GM12891 (cell line): ENCODE measurements around the gene DEDD2.

Experiments used
- POLR2A ChIP-seq: IDR thresholded peaks from 2 replicates; pipeline ENCODE4 v1.6.1; 2011; ENCODE audit warnings: low read depth, low read length, control low read depth
- POLR2AphosphoS5 ChIP-seq: IDR thresholded peaks from 2 replicates; pipeline ENCODE4 v1.6.1; 2011; ENCODE audit warnings: low read depth, low read length, control low read depth
- TAF1 ChIP-seq: IDR thresholded peaks from 2 replicates; pipeline ENCODE4 v1.6.1; 2011; ENCODE audit warnings: low read depth, low read length, control low read depth

- TF ChIP-seq POLR2A: no peak
- TF ChIP-seq TAF1: no peak
- no peak for TF ChIP-seq POLR2AphosphoS5
Observed at GRCh38 chr19:42154471-42155323, 62.8 kb downstream of the DEDD2 start.
